B cell (primary cell): ENCODE measurements around the gene KLF3. TPM values are rescaled to one million over a fixed set of nuclear protein-coding genes. Genes with fewer than 3 reads are reported as not detected.

Experiments
- ATAC-seq: fragments of 200-7000 bp; cut with Tn5 transposase; one replicate; pipeline ENCODE4 v1.10.0; 2021; ENCODE audit warnings: low read depth, mild to moderate bottlenecking, moderate number of reproducible peaks, moderate library complexity
- CTCF ChIA-PET: fragments of 350-600 bp; sonication (Branson Sonifier 250); formaldehyde crosslinking; loops from one replicate; lab custom pipeline; 2021; ENCODE audit warnings: antibody characterized with exemption, inconsistent platforms; lab: Charles Lee
- POLR2A ChIA-PET: fragments of 350-600 bp; sonication (Branson Sonifier 250); formaldehyde crosslinking; loops from one replicate; lab custom pipeline; 2021; ENCODE audit warnings: antibody characterized with exemption; lab: Charles Lee
- DNase-seq: peaks from one replicate; pipeline ENCODE4 v3.0.0; 2013
- H2AFZ ChIP-seq: 2 replicates; pipeline ENCODE4 v1.6.1; 2012; ENCODE audit warnings: mild to moderate bottlenecking, low read depth, low read length; ENCODE audit not compliant: insufficient read depth, poor library complexity, severe bottlenecking
- H3K27ac ChIP-seq, 2 donors: 1 replicate in 1 of 2; 2 replicates in 1 of 2; pipeline ENCODE4 v1.5.1; 2012 to 2013; ENCODE audit warnings: low read length in 2 of 2, mild to moderate bottlenecking in 2 of 2, moderate library complexity in 1 of 2
- H3K27me3 ChIP-seq, 4 experiments: fragments of 200-600 bp in 1 of 4; sonication (generic) in 1 of 4; replicated peaks in 1 of 4; 1 replicate in 2 of 4; 2 replicates in 2 of 4; pipeline versions ENCODE4 v1.6.1 to v1.7.0; 2013 to 2016; ENCODE audit warnings: low read length in 3 of 4, mild to moderate bottlenecking in 2 of 4, mixed read lengths in 1 of 4, moderate library complexity in 1 of 4; ENCODE audit not compliant: insufficient read depth in 4 of 4, control insufficient read depth in 3 of 4; ENCODE audit errors: control extremely low read depth in 1 of 4
- H3K36me3 ChIP-seq, 2 experiments: replicated peaks in 1 of 2; 1 replicate in 1 of 2; 2 replicates in 1 of 2; pipeline versions ENCODE4 v1.6.1 to v1.7.1; 2013; ENCODE audit warnings: low read length in 1 of 2; ENCODE audit not compliant: insufficient read depth in 2 of 2, control insufficient read depth in 1 of 2; ENCODE audit errors: control extremely low read depth in 1 of 2, extremely low read depth in 1 of 2
- H3K4me1 ChIP-seq, 2 donors: fragments of 200-600 bp in 1 of 2; sonication (generic) in 1 of 2; 1 replicate in 1 of 2; 2 replicates in 1 of 2; pipeline versions ENCODE4 v1.5.1 to v1.6.1; 2013 to 2017; ENCODE audit warnings: low read length in 2 of 2; ENCODE audit not compliant: control insufficient read depth in 2 of 2, insufficient read depth in 2 of 2
- H3K4me2 ChIP-seq: replicated peaks from 2 replicates; pipeline ENCODE3; 2012; ENCODE audit warnings: mild to moderate bottlenecking, low read depth, low read length; ENCODE audit not compliant: poor library complexity, severe bottlenecking
- H3K4me3 ChIP-seq, 5 experiments: fragments of 200-600 bp in 1 of 5; sonication (generic) in 1 of 5; 1 replicate in 3 of 5; 2 replicates in 2 of 5; pipeline versions ENCODE4 v1.5.1 to v1.7.0; 2011 to 2016; ENCODE audit warnings: low read length in 4 of 5, mild to moderate bottlenecking in 4 of 5, low read depth in 2 of 5, control low read depth in 1 of 5, moderate library complexity in 1 of 5; ENCODE audit not compliant: insufficient read depth in 1 of 5; ENCODE audit errors: control extremely low read depth in 1 of 5, extremely low read depth in 1 of 5
- H3K79me2 ChIP-seq: fragments of 200-600 bp; sonication (generic); one replicate; pipeline ENCODE4 v1.6.0; 2016; ENCODE audit warnings: low read length; ENCODE audit not compliant: control insufficient read depth, insufficient read depth
- H3K9ac ChIP-seq: fragments of 200-600 bp; sonication (generic); 2 replicates; pipeline ENCODE4 v1.6.1; 2017; ENCODE audit warnings: mild to moderate bottlenecking, low read length, moderate library complexity
- H3K9me3 ChIP-seq, 3 donors: one replicate each; pipeline versions ENCODE4 v1.6.1 to v1.7.1; 2013; ENCODE audit warnings: low read length in 2 of 3; ENCODE audit not compliant: control insufficient read depth in 2 of 3, insufficient read depth in 1 of 3; ENCODE audit errors: control extremely low read depth in 1 of 3
- H4K20me1 ChIP-seq: 2 replicates; pipeline ENCODE4 v1.6.0; 2012; ENCODE audit warnings: mild to moderate bottlenecking, low read length; ENCODE audit not compliant: insufficient read depth, control insufficient read depth, poor library complexity, severe bottlenecking
- H3K27ac Mint-ChIP-seq: one replicate; pipeline ENCODE4 v1.8.0; 2021; ENCODE audit warnings: mixed read lengths
- H3K27me3 Mint-ChIP-seq: one replicate; pipeline ENCODE4 v1.8.0; 2021; ENCODE audit warnings: mixed read lengths
- H3K4me1 Mint-ChIP-seq: one replicate; pipeline ENCODE4 v1.8.0; 2021; ENCODE audit warnings: mixed read lengths
- H3K4me3 Mint-ChIP-seq: one replicate; pipeline ENCODE4 v1.8.0; 2021; ENCODE audit warnings: mixed read lengths
- H3K9me3 Mint-ChIP-seq: one replicate; pipeline ENCODE4 v1.8.0; 2022; ENCODE audit warnings: mixed read lengths; ENCODE audit not compliant: insufficient read depth
- CTCF ChIP-seq: fragments of 200-600 bp; IDR thresholded peaks from one replicate; pipeline ENCODE4 v1.8.0; 2022; ENCODE audit warnings: antibody characterized with exemption, mild to moderate bottlenecking
- WGBS: methylation state at CpG from one replicate; pipeline ENCODE4 v1.1.5; 2013; ENCODE audit warnings: missing lambda C conversion rate; ENCODE audit not compliant: insufficient coverage; 5-methylcytosine and 5-hydroxymethylcytosine counted together
- intact Hi-C: fragments of 100-400 bp; cut with micrococcal nuclease; formaldehyde crosslinking; loops from one replicate; pipeline ENCODE4 v1.10.0; 2022
- polyA plus RNA-seq: library from polyadenylated mRNA; depleted of rRNA; stranded (reverse); fragments of >200 nt; gene quantifications from 2 replicates; pipeline ENCODE4 v1.2.3, GENCODE V29; 2012
- total RNA-seq, 2 donors: library from RNA; stranded (reverse); fragments of 120-200 nt in 1 of 2; gene quantifications; 1 replicate in 1 of 2; 2 replicates in 1 of 2; pipeline versions ENCODE4 v1.2.3 to v1.2.4, GENCODE V29; 2013 to 2022

The KLF3 gene
- total and polyA plus RNA-seq, 2 donors (not counting 1 experiment from before 2014, with no cell fraction given) = 32.9 to 51.9 TPM

- intact Hi-C loops = no loop called here
- ATAC-seq = peak; percentile 11
- Histone ChIP-seq H3K36me3 (no peaks in the 10 kb centered on the region), H3K4me2 (peak overlapping the region; percentile 62), H3K9ac (peak overlapping the region; percentile 27), H3K27ac (peak overlapping the region; percentile 40 to 73), H4K20me1 (peaks cover 60% of the 10 kb centered on the region), H2AFZ (no peak overlapping the region), H3K4me3 (peak overlapping the region in 2 of 5 experiments; percentile 2 to 24), H3K4me1 (peaks cover 87 to 91% of the 10 kb centered on the region in 2 donors), H3K27me3 (no peaks in the 10 kb centered on the region), H3K79me2 (peaks cover 97% of the 10 kb centered on the region), H3K9me3 (no peaks in the 10 kb centered on the region)
- POLR2A ChIA-PET = no interaction called here
- CTCF ChIA-PET = interaction anchor here (0.9 to 7.4 kb wide), 5 partner anchors 60 to 491 kb away, joined by 3 to 84 read pairs (median 3); no protein-coding TSS in a partner anchor
- peak; percentile 55 for DNase-seq
- H3K4me1 Mint-ChIP-seq = peaks cover 88% of the 10 kb centered on the region
- H3K27me3 Mint-ChIP-seq = no peaks in the 10 kb centered on the region
- H3K9me3 Mint-ChIP-seq = no peaks in the 10 kb centered on the region
- peak overlapping the region; percentile 81 for H3K27ac Mint-ChIP-seq
- TF ChIP-seq CTCF = no peak
- peak overlapping the region; percentile 56 for H3K4me3 Mint-ChIP-seq
- WGBS = 20% methylated on average over 8 of the region's 10 CpGs
Observed at GRCh38 chr4:38670939-38671591, 7.1 kb downstream of the KLF3 start.

GRCh38 chr4:38671592-38671940 lies 7.6 kb downstream of the KLF3 start:
- Mint-ChIP-seq H3K4me3 (peak overlapping the region; percentile 56), H3K9me3 (no peaks in the 10 kb centered on the region), H3K27me3 (no peaks in the 10 kb centered on the region), H3K27ac (peak overlapping the region; percentile 81), H3K4me1 (peaks cover 85% of the 10 kb centered on the region)
- H3K9ac ChIP-seq = peak overlapping the region; percentile 27
- WGBS = 83% methylated on average over 2 of the region's 5 CpGs
- CTCF ChIA-PET = interaction anchor here (0.6 to 7.4 kb wide), 6 partner anchors 25 to 491 kb away, joined by 3 to 84 read pairs (median 4); no protein-coding TSS in a partner anchor
- intact Hi-C loops = no loop called here
- H3K27ac ChIP-seq = peak overlapping the region; percentile 40 to 73
- POLR2A ChIA-PET = no interaction called here
- peaks cover 97% of the 10 kb centered on the region for H3K79me2 ChIP-seq
- no peaks in the 10 kb centered on the region for H3K27me3 ChIP-seq
- H3K36me3 ChIP-seq = no peaks in the 10 kb centered on the region
- no peak for ATAC-seq
- H3K4me3 ChIP-seq = no peak overlapping the region
- no peaks in the 10 kb centered on the region for H3K9me3 ChIP-seq
- no peak for DNase-seq
- H3K4me1 ChIP-seq = peaks cover 84 to 86% of the 10 kb centered on the region in 2 donors
- peak overlapping the region; percentile 62 for H3K4me2 ChIP-seq
- no peak overlapping the region for H2AFZ ChIP-seq
- no peak for TF ChIP-seq CTCF
- peaks cover 65% of the 10 kb centered on the region for H4K20me1 ChIP-seq
